GM13977 (cell line): ENCODE data around the gene RPL12.
A peak's percentile ranks its signal among the peaks of the same experiment; 100 is the strongest.

ENCODE experiments used
- DNase-seq: peaks from one replicate; pipeline ENCODE4 v3.0.0; 2012; ENCODE audit warnings: low spot score
- in situ Hi-C: fragments of 300-500 bp; cut with MboI; formaldehyde crosslinking; loops from one replicate; pipeline ENCODE4 v1.12.0; 2022; ENCODE audit warnings: low sequenced_read_pairs, low pct_unique_long_range_greater_than_20kb, mixed read lengths, inconsistent platforms; ENCODE audit not compliant: unreplicated experiment
- TF ChIP-seq, protein P1 (sequence below): IDR thresholded peaks from 2 replicates; pipeline ENCODE4 v1.5.1; 2012; ENCODE audit warnings: mild to moderate bottlenecking, control low read depth; ENCODE audit not compliant: insufficient read depth; ENCODE audit errors: extremely low read depth, missing control alignments

The RPL12 gene

DNA sequence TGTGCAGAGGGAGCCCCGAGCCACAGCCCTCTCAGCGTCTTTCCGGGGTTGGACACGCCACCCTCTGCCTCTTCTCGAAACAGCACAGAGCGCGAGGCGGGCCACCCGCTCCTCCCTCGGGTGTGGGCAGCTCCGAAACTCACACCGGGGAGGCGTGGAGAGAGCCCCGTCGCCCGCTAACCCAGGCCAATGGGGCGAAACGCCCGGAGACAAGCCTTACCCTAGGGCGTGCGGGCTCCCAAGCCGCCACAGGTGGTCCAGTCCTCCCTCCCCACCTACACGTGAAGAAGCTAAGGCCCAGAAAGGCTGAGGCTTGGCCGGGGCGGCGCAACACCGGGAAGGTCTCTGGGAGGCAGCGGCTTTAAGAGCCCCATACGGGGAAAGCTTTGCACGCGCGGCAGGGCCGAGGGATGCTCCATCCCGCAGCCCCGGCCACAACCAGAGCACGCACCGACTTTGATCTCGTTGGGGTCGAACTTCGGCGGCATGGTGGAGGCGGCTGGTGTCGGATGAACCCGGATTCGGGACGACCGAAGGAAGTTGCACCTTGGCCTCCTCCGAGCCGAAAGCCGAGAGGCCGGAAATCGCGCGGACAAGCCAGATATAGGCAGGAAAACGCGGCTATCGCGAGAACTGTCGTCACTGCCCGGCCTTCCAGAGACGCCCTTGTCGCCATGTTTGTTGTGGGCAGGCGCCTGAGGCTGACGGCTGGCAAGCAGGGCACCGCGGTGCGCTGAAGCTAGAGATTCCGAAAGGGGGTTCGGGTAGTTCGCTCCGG lies at the start of gene RPL12, which contains the start of gene LRSAM1:
Gene RPL12 (minus strand): TSS at position 577 of the 778 bp plus-strand sequence. CDS start 89 bp downstream, at position 488.
Gene LRSAM1 (plus strand): TSS at position 681 of the 778 bp plus-strand sequence. CDS start 3,018 bp downstream, outside the sequence.
- TF ChIP-seq, protein P1, sequence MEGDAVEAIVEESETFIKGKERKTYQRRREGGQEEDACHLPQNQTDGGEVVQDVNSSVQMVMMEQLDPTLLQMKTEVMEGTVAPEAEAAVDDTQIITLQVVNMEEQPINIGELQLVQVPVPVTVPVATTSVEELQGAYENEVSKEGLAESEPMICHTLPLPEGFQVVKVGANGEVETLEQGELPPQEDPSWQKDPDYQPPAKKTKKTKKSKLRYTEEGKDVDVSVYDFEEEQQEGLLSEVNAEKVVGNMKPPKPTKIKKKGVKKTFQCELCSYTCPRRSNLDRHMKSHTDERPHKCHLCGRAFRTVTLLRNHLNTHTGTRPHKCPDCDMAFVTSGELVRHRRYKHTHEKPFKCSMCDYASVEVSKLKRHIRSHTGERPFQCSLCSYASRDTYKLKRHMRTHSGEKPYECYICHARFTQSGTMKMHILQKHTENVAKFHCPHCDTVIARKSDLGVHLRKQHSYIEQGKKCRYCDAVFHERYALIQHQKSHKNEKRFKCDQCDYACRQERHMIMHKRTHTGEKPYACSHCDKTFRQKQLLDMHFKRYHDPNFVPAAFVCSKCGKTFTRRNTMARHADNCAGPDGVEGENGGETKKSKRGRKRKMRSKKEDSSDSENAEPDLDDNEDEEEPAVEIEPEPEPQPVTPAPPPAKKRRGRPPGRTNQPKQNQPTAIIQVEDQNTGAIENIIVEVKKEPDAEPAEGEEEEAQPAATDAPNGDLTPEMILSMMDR: peak; percentile 27
- in situ Hi-C loops: no loop called here
- peak; percentile 96 for DNase-seq

DNA sequence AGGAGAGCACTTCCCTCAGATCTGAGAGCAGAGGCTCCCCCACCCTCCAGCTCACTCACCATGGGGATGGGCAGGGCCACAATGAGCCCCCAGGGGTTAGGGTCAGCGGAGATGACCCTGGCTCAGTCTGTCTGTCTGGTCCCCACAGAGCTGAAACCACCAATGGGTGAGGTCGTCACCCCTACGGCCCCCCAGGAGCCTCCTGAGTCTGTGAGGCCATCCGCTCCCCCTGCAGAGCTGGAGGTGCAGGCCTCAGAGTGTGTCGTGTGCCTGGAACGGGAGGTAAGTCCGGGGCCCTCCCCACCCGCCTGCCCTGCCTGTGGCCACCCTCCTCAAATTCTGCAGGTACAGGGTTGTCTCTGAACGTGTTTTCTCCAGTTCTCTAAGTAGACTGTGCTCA lies 49.7 kb upstream of the RPL12 start:
- in situ Hi-C loops: no loop called here
- no peak for DNase-seq
- TF ChIP-seq, protein P1: no peak

DNA sequence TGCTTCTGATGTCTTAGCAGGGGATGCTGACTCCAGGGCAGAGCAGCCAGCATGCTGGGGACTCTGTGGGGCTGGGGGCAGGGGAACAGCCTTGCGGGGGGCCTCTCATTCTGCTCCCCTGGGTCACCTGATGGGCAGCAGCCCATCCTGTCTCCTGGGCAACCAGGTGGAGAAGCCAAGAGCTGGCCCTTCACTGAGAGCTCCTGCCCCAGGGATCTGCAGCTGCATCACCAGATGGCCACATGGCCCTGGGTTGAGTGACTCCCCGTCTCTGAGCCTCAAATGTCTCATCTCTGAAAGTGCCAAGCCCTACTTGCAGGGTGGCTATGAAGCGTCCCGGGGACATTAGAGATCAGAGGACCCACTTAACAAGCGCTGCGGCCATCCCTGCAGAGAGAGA lies 49.2 kb upstream of the RPL12 start:
- TF ChIP-seq, protein P1: no peak
- in situ Hi-C loops: no loop called here
- DNase-seq: no peak

DNA sequence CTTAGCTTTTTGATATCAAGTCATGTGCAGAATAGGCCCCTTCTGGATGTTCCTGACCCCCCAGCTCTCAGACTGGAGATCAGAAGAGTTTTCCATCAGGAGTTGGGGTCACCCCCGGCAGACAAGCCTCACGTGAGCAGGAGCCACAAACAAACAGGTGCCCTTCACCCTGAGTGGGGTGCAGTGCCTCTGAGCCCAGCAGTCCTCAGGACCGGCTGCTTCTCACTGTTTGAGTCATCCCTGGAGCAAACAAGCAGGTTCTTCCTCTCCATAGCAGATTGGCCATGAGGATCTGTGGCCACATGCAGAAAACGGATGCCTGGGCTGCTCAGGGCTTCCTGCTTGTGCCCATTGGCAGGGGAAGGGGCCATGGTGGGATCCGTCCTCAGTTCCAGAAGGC lies 47.1 kb upstream of the RPL12 start:
- in situ Hi-C loops: no loop called here
- TF ChIP-seq, protein P1: no peak

DNA sequence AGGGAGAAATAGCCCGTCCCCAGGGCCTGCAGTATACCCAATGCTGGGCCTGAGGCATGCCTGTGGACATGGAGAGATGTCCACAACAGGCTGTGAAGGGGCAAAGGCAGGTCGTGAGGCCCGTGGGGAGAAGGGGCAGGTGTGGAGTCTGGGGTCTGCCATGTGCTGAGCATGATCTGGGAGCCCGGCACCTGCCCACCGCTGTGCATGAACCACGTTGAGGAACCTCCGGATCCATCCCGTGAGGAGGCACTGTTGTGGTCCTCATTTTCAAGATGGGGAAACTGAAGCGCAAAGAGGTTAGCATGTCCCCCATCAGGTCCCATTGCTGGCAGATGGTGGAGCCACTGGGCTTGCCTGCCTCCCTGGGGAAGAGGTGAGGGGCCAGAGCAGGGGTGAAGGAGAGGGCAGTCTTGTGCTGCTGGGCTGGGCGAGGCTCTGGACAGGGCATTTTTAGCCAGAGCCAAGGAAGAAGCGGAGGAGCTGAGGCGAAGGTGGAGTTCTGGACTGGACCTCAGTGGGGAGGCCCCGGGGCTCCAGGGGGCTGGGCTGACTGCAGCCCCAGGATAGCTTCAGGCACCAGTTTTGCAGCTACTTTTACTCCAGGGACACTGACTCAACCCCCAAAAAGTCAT lies 46.6 kb upstream of the RPL12 start:
- TF ChIP-seq, protein P1: no peak
- no peak for DNase-seq
- in situ Hi-C loops: no loop called here

More for the DNA sequence above, 47.1 kb upstream of the RPL12 start:
- DNase-seq: no peak

DNA sequence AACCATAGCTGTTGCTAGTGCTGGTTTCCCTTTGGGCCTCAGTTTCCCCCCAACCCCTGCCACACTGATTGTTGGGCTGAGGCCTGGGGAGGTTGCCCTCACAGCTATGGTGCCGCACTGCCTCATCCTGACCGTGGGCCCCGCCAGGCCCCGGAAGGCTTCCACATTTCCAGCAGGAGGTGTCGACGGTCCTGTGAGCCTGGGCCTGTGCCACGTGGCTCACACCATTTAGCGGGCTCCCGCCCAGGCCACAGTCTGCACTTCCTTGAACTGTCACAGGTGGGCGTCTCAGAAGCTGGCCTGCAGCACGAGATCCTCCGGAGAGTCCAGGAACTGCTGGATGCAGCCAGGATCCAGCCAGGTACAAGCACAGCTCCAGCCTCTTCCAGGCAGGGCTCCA lies 45.8 kb upstream of the RPL12 start:
- in situ Hi-C loops: no loop called here
- TF ChIP-seq, protein P1: no peak
- DNase-seq: no peak
